HG02884 (cell line): ENCODE results near the gene MS4A12.
"Not testable (repeated sequence)": the region's sequence is repeated elsewhere in the genome, so short reads cannot be mapped to it uniquely, and the experiment has no call there.

Experiments
- ATAC-seq: cut with Tn5 transposase; IDR thresholded peaks from one replicate; pipeline ENCODE4 v1.9.1; 2021; ENCODE audit warnings: mild to moderate bottlenecking, moderate library complexity; ENCODE audit not compliant: unreplicated experiment

MS4A12 gene

DNA sequence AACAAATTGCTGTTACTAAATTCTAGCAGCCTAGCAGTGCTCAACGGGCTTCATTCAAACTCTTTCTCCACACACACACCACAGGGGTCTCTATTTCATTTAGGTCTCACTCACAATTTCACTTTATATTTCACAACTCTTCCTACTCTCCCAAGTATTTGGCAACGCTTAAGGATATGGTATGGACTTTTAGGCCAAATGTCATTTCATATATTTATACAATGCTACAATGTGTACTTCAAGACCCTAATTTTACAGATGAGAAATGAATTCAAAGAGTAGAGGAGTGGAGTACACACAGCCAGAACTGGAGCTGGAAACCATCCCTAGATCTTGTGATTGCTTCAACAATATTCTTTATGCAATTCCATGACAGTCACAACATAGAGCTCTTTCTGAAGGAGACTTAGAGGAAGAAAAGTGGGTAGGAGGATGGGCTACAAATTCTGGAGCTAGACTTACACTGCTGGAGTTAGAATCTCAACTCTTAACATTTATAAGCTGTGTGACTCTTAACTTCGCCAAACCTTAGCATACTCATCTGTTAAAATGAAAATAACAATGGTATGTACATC, 20.2 kb downstream of the MS4A12 start:
- no peak for ATAC-seq

GRCh38 chr11:60513496-60514460, 21.2 kb downstream of the MS4A12 start:
- ATAC-seq: no peak

DNA sequence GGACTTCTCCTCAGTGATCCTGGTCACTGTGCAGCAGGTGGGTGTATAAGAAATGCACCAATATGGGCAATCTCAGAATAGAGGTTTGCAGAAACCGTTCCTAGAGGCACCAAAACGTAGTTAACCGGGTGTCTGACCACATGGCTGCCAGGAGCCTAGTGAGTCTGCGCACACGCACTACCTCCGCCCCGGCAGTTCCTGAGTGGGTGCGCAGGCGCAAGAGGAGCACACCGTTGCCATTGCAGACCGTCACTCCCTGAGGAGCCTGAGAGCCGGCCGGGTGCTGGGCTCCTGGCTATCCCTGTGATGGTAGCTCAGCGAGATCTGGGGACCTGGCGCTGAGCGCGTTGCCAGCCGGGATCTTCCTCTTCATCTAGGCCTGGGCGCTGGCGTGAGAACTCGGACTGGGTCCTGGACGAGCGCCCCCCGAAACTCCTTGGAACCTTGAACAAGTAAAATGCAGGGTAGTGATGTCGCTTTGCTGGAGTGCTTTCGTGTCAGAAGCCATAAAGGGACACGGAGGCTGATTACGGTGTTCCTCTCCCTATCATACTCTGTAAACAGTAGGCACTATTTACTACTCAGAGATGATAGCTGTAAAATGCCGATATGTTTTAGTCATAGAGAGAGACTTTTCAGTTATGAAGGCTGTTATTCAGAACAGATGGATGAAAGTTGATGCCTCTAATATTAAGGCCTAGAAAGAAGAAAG, 22.7 kb downstream of the MS4A12 start, which contains the start of gene MS4A13:
MS4A13 (plus strand) TSS at position 249 of the 712 bp plus-strand sequence. CDS start 2,692 bp downstream, outside the sequence.
- ATAC-seq: no peak

DNA sequence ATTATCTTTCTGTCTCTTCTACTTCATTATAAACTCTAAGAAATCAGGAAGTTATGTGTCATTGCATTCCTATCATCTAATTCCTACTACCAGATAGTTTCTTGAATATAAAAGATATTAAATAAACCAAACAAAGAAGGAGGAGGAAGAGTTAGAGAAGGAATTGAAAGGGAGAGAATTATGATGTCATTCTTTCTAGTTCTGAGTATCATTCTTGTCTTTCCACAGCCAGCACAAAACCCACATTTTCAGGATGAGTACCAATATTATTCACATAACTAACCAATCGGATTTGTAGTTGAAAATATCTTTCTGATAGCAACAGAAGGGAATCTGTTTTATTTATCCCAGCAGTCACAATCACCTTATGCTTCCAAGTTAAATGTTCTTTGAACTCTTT, 35.9 kb downstream of the MS4A12 start:
- ATAC-seq: peak; percentile 47

DNA sequence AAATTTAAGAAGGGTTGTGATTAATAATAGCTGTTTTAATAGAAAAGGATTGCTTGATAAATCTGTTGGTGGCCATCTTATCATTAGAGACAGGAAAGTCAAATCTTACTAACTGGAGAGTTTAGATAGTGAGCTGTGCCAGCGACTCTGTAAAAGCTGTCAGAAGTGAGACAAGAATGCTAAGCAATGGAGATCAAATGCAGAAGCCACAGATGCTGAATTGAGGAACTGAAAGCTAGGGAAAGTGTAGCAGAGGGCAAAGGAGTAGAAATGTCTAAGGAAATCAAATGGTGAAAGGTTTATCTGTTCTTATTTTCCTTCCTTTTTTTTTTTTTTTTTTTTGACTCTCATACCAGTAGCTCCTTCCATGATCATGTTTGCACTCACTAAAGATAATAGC, 36.4 kb downstream of the MS4A12 start:
- ATAC-seq: peak; percentile 95

- no peak for ATAC-seq
Measured at GRCh38 chr11:60530454-60531100, 38.0 kb downstream of the MS4A12 start.

DNA sequence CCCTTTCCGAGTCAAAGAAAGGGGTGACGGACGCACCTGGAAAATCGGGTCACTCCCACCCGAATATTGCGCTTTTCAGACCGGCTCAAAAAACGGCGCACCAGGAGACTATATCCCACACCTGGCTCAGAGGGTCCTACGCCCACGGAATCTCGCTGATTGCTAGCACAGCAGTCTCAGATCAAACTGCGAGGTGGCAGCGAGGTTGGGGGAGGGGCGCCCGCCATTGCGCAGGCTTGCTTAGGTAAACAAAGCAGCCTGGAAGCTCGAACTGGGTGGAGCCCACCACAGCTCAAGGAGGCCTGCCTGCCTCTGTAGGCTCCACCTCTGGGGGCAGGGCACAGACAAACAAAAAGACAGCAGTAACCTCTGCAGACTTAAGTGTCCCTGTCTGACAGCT, 39.8 kb downstream of the MS4A12 start:
- not testable (repeated sequence) for ATAC-seq

- ATAC-seq: not testable (repeated sequence)
Measured at GRCh38 chr11:60538627-60539026, 46.0 kb downstream of the MS4A12 start.

- ATAC-seq: no peak
Measured at GRCh38 chr11:60544077-60544476, 51.5 kb downstream of the MS4A12 start.
